NCI-H1436 (cell line): ENCODE measurements around the gene ADGRL3.
"Not testable (repeated sequence)": the region's sequence is repeated elsewhere in the genome, so short reads cannot be mapped to it uniquely, and the experiment has no call there.

ENCODE experiments used
- DNase-seq: peaks from one replicate; lab custom pipeline; 2025; lab: John Stamatoyannopoulos, UW

ADGRL3 gene

GRCh38 chr4:61646746-61647350, 446.7 kb downstream of the ADGRL3 start:
- not testable (repeated sequence) for DNase-seq

DNA sequence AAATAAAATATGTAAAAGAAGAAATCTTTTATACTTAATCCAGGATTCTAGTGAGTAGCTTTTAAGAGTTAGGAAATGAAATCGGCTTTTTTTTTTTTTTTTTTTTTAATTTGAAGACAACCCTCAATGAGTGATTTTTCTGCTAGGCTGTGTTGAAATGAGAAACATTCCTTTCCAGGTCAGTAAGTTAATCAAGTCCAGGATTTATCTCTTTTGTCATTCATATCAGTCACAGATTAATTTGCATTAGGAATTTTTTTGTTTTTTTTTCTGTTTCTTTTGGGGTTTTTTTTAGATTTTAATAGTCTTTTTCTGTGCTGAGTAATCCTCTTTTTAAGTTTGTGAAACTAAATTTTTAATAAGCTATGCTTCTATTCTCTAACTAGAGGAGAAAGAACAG, 448.1 kb downstream of the ADGRL3 start:
- DNase-seq = no peak

DNA sequence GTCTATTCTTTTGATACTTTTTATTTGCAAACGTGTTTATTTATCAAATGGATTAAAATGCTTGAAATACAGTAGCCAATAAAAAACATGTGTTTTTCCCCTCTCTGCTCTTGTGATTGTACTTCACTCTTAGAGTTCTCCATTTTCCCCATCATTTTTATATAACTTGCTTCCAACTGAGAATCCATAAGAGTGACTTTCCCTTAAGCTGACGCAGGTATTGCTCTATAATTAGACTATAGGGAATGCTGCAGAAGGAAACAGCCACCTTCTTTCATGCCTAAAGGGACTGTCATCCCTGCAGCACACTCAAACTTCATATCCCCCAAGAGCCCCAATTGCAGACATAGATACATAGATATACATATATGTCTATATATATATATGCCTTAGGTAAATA, 456.9 kb downstream of the ADGRL3 start:
- DNase-seq = no peak

DNA sequence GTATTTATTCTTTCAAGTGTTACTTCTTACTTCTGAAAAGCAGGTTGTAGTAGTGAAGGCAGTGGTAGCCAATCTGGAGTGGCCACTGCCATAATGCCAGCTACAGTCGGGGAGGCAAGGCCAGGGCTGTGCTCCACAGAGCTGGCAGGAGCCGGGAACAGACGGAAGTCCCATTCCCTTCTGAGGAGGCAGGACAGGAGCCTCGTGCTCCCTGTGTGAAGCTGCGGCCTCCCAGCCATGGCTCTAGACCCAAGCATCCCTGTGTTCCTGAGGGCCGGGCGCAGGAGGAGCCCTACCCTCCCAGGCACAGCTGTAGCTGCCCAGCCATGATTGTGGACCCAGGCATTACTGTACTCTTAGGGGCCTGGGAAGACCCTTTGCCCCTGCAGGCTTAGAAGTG, 461.8 kb downstream of the ADGRL3 start:
- no peak for DNase-seq

- DNase-seq = no peak
These were observed 462.2 kb downstream of the ADGRL3 start for GRCh38 chr4:61662362-61662761.

DNA sequence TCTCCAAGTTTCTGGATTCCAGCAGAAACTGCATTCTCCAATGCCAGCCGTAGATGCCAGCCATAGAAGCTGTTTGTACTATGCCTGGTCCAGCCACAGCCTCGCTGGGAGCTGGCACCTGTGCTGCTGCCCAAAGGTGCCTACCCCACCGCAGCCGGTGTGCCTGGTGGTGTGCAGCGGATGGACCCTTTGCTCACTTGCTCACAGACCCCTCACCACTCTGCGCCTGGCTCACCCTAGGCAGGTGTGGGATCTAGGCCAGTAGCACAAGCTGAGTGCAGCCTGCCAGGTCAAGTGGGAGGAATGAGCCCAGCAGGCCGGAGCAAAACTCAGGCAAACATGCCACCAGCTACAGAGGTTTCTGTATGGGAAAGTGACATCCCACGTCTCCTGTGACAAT, 463.2 kb downstream of the ADGRL3 start:
- no peak for DNase-seq

DNA sequence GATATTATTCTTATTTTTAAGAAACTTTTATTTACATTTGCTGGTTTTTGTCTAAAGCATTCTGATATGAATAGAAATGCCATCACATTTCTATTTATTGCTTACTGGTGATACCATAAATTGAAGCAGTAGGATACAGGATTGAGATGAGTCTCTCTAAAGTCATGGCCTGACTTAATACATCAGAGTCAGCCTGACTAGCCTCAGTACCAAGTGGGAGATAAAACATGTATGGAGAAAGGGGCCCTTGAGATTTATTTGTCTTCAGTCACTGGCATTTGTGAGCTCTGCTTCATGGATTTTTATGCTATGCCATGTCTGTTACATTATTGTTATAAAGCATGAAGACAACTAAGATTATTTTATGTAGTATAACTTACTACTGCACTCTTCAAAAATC, 465.5 kb downstream of the ADGRL3 start:
- DNase-seq = no peak

DNA sequence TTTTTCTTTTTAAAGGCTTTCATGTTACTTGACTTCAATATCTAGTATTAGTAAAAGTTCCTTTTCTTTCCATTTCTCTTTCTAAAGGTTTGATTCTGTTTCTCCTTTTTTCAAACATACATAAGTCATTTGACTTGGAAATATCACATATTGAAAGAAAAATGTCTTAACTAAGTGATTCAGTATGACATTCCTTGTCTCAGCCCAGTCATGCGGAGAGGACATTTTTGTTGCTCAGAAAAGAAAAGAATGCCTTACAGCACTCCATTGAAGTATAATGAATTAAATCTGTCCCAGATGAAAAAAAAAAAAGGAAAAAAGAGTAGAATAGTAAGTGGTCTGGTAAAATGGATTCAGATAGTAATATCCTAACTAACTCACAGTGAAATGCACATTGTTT, 466.1 kb downstream of the ADGRL3 start:
- DNase-seq = no peak

DNA sequence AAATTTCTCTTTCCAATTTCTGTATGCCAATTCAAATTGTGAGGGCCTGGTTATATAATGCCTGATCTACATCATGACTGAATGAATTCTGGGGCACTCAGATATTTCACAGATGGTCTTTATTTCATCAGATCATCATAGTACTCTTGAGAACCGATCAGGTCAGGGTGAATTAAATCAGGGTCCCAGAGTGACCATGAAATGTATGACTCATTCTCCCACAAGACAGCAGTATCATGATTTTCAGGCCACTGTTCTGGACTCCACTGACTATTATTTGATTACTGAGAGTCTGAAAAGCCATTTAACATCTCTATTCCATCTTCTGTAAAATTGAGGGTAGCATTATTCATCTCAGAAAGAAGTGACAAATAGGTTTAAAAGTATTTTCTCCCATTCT, 471.5 kb downstream of the ADGRL3 start:
- DNase-seq = no peak

DNA sequence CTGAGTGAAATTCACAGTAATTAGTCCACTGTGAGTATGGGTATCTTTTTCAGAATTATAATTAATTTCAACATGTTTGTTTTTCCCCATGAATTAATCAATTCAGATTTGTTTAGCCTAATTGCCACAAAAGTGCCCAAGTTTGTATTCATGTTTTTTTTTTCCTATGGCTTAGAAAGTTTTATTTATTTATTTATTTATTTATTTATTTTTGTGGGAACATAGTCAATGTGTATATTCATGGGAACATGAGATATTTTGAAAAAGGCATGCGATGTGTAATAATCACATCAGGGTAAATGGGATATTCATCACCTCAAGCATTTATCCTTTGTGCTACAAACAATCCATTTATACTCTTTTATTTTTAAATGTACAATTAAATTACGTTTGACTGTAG, 475.3 kb downstream of the ADGRL3 start:
- no peak for DNase-seq

- DNase-seq = no peak
These were observed 478.2 kb downstream of the ADGRL3 start for GRCh38 chr4:61678297-61678696.

DNA sequence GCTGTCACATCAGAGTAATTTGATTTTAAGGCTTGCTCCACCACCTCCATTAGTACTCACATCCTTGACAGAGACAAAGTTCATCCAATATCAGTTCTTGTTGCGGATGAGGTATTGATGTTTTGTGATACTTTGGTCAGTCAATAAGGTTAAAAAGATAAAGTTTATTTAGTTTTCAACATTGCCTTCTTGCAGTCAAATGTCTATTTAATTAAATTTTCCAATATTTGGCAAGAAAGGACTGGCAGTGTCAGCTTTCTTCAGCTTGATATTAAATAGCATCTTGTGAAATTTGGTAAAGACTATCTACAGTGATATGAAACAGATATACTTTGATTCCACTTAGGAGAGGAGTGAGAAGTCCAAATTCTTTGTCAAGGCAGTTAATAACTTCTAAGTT, 493.4 kb downstream of the ADGRL3 start:
- no peak for DNase-seq

- DNase-seq = no peak
These were observed 514.3 kb downstream of the ADGRL3 start for GRCh38 chr4:61714387-61714911.

- no peak for DNase-seq
These were observed 516.3 kb downstream of the ADGRL3 start for GRCh38 chr4:61716426-61716825.

DNA sequence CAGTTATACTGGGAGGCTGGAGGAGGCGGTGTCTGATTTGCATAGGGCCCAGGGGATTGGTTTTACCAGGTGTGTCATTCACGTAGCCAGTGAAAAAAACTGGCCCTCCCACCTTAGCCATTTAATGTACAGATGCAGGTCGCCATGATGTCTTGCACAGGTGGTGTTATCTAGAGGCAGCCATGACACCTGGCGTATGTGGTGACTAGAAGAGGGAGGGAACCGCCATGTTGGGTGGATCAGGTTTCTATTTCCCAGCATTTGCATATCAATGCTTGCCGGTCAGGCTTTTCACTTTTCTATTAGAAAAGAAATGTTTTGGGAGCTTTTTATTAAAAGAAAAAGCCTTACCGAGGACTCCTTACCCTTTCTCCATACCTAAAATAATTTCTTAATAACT, 523.4 kb downstream of the ADGRL3 start:
- DNase-seq = no peak

GRCh38 chr4:61727286-61727685, 527.2 kb downstream of the ADGRL3 start:
- no peak for DNase-seq

GRCh38 chr4:61734409-61734808, 534.3 kb downstream of the ADGRL3 start:
- no peak for DNase-seq

GRCh38 chr4:61739887-61740286, 539.8 kb downstream of the ADGRL3 start:
- no peak for DNase-seq

DNA sequence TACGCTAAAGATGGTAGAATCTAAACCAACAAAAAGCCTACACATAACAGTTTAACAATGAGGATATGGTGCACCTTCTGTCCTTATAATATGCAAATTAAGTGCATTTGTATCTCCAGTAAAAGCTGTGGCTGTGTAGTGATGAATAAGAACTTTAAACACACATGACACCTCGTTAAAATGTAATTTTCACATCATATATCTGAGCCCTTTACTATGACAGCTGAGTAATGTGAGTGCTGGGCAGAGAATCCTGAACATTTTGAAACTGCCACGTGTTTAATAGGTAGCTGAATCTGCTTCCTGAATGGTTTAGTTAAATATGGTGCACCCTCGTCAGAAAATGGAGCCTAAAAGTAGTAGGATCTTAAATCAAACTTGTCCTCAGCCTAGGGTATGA, 540.8 kb downstream of the ADGRL3 start:
- no peak for DNase-seq

GRCh38 chr4:61741327-61742096, 541.4 kb downstream of the ADGRL3 start:
- DNase-seq = no peak

DNA sequence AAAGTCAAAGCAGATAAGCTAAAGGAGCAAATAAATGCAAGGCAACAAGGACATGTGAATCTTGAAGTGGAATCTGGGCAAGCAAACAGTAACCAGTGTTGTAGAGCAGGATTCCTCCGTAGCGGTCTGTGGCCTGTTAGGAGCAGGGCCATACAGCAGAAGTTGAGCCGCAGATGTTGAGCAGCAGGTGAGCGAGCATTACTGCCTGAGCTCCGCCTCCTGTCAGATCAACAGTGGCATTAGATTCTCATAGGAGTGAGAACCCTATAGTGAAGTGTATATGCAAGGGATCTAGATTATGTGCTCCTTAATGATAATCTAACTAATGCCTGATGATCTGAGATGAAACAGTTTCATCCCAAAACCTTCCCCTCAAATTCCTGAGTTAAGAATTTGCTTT, 550.7 kb downstream of the ADGRL3 start:
- no peak for DNase-seq

- no peak for DNase-seq
These were observed 552.5 kb downstream of the ADGRL3 start for GRCh38 chr4:61752617-61753016.

GRCh38 chr4:61753739-61754138, 553.6 kb downstream of the ADGRL3 start:
- no peak for DNase-seq

GRCh38 chr4:61756937-61757336, 556.8 kb downstream of the ADGRL3 start:
- DNase-seq = not testable (repeated sequence)
